ENCODE data around the gene ING5.

- TF ChIP-seq CTCF (IDR thresholded peaks at IDR 0.05; ENCODE audit: low read depth, low read length, poor library complexity, severe bottlenecking) (no peak), EZH2phosphoT487 (IDR thresholded peaks at IDR 0.05; ENCODE audit: borderline replicate concordance, low read length) (no peak)
These were observed 20.0 kb downstream of the ING5 start for GRCh38 chr2:241721852-241722251.
